CD4-positive, alpha-beta T cell treated with Interleukin-1 beta for 1 hour (primary cell): Measurements from ENCODE around the gene CDKAL1.
"Not testable (repeated sequence)": the region's sequence is repeated elsewhere in the genome, so short reads cannot be mapped to it uniquely, and the experiment has no call there.

Source experiments
- DNase-seq, 2 donors: peaks; one replicate each; pipeline ENCODE4 v3.0.0-alpha.2; 2020 to 2022

Gene CDKAL1

GRCh38 chr6:21046276-21046675 is 512.0 kb downstream of the CDKAL1 start:
- no peak for DNase-seq

- DNase-seq = no peak
Measured at GRCh38 chr6:21048047-21048446, 513.8 kb downstream of the CDKAL1 start.

DNA sequence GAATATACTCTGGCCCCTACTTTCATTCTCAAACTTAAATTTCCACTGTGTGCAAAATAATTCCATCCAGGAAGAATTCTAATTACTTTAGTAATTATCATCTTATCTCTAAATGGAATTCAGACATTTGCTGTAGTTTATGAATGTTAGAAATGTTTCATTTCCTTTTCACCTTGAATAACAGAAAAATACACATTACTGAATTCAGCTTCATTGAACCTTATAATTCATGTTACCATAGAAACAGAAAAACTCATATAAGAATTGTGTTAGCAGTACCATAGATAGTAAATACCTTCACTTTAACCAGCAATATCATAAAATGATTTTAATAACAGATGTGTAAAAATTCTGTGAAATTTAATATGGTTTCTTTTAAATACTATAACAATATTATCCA is 514.9 kb downstream of the CDKAL1 start:
- DNase-seq = no peak

GRCh38 chr6:21049572-21049971 is 515.3 kb downstream of the CDKAL1 start:
- DNase-seq = no peak

GRCh38 chr6:21050935-21051334 is 516.7 kb downstream of the CDKAL1 start:
- DNase-seq = no peak

GRCh38 chr6:21051777-21052176 is 517.5 kb downstream of the CDKAL1 start:
- DNase-seq = no peak

DNA sequence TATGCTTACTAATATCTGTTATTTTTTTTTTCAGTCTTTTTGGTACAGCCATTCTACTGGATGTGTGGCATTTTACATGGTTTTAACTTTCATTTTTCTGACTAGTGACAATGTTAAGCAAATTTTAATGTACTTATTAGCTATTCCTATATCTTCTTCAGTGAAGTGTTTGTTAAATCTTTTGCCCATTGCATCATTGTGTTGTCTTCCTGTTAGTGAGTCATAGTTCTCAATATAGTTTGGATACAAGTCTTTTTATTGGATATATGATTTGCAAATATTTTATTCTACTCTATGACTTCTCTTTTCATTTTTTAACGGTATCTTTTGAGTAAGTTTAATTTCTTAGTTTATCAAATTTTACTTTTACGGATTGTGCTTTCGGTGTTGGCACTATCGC is 519.4 kb downstream of the CDKAL1 start:
- no peak for DNase-seq

DNA sequence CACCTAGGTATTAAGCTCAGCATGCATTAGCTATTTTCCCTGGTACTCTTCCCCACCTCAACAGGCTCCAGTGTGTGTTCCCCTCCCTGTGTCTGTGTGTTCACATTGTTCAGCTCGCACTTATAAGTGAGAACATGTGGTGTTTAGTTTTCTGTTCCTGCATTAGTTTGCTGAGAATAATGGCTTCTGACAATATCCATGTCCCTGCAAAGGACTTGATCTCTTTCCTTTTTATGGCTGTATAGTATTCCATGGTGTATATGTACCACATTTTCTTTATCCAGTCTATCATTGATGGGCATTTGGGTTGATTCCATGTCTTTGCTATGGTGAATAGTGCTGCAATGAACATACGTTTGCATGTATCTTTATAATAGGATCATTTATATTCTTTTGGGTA is 521.2 kb downstream of the CDKAL1 start:
- not testable (repeated sequence) for DNase-seq

DNA sequence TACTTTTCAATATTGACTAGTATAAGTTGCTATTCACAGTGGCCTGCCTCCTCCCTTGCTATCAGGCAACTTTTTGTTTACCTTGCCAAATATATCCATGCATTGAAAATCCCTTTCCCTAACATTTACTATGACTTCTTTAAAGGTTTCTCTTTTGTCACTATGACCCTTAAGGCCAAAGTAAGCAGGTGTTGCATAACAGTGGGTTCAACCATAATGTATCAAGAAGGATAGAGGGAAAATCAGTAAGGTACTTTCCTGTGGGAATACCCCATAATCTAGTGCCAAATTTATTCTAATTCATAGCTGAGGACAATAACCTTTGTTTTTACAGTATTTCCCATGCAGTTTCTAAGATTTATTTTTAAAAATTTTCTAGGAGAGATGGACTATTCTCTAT is 527.6 kb downstream of the CDKAL1 start:
- DNase-seq = no peak

DNA sequence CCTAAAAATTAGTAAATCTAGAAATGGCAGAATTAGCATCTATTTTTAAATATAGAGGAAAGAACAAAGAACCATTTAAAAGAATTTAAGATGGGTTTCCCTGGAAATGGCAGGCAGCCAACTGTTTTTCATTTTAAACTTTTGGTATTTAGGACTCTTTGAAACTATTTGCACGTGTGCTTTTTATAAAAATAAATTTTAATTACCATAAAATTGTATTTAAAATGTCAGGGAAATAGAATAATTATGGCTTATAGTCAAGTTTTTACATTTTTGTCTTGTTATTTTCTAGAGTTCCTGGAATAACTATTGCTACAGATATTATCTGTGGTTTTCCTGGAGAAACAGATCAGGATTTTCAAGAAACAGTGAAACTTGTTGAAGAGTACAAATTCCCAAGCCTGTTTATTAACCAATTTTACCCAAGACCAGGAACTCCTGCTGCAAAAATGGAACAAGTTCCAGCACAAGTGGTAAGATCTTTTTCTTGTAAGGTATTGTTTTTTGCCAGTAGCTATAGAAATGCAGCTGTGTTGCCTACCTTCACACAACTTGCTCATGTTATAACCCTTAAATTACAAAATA is 530.6 kb downstream of the CDKAL1 start:
- DNase-seq = no peak

DNA sequence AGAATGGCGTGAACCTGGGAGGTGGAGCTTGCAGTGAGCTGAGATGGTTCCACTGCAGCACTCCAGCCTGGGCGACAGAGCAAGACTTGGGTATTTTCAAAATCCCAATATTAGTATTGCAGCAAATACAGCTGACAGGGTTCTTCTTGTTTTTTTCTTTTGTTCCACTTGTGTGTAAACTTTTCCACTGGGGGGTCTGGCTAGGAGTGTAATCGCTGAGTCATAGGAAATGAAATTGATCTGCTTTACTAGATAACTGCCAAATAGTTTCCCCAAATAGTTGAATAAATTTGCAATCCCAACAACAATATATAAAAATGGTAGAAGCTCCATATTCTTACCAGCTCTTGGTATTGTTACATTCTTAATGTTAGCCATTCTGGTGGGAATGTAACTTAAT is 533.3 kb downstream of the CDKAL1 start:
- no peak for DNase-seq

DNA sequence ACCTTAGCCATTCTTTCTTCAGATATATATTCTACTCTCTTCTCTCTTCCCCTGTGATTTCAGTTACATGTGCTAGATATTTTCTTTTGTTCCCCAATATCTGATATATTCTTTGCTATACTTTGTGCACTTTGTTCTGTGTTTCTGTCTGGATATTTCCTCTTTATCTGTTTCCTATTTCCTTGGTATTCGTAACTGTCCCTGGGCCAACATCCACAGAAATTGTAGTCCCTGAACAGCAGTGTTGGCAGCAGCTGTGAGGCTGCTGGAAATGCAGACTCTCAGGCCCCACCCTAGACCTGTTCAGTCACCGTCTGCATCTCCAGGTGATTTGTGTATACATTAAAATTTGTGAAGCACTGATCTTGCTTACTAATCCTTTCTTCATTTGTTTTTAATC is 536.4 kb downstream of the CDKAL1 start:
- no peak for DNase-seq

DNA sequence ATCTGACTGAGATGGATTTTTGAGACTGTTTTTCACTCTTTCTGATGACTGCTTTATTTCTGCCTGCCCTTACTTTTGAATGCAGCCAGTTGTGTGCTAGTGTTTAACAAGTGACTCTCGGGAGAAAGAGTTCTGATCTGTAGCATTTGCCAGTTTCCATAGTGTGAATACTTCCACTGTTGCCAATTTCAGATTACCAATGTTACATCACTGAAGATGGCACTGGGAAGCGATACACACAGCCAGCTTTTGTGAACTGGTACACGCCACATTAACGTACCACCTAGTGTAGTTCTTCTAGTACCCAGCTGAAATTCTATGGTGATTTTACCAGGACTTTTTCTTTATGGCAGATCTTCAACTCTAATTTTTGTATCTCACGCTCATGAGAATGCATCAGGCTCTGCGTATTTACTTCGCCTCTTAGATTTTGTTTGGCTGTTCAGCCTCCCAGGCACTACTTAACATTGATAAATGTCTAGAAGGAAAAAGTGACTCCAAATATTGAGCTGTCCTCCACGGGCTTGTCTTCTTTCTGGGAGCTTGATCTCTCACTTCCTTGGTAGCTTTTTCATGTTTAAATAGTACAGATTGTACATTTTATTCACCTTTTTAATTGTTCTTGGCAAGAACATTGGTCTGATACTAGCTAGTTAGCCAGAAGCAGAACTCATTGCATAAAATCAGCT is 537.7 kb downstream of the CDKAL1 start:
- no peak for DNase-seq

GRCh38 chr6:21073318-21073839 is 539.1 kb downstream of the CDKAL1 start:
- no peak for DNase-seq

GRCh38 chr6:21074484-21074883 is 540.2 kb downstream of the CDKAL1 start:
- no peak for DNase-seq

GRCh38 chr6:21075986-21076385 is 541.7 kb downstream of the CDKAL1 start:
- no peak for DNase-seq

DNA sequence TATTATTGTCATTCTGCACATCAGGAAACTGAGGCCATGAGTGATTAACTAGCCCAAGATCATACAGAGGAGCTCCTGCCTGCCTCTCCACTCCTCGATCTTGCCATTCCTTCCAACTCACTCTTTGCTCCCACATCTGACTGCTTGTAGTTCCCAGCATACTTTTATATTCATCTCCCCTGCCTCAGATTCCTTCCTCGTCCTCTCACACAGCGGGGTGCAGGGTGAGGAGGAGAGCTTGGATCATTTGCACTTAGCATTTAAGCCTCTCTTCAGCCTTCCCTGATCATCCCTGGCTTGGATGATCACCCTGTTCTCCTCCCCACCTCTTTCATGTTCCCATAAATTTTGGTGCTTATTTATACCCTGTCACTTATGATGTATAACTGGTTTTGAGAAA is 544.2 kb downstream of the CDKAL1 start:
- no peak for DNase-seq

DNA sequence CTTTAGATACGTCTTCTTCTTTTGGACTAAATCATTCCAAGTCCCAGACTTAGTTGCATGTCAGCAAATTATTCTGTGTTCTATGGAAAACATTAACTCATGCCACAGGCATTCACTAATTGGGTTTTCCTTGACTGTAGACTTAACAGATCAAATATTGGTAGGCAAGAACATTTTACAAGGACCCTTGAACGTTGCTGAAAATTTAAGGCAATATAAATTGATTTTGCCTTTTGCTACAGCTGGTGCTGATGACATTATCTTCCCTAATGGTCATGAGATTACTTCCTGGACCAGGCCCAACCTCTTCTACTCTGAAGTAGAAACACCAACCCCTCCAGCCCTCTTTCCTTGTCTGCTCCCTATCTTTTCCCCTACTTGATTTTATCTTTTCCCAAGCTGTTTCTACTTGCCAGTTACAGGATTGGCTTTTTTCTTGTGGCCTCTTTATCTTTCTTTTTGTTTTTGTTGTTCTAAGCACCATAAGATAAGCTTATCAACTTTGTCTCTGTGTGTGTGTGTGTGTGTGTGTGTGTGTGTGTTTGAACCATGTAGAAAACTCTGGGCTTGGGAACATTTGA is 545.3 kb downstream of the CDKAL1 start:
- no peak for DNase-seq

DNA sequence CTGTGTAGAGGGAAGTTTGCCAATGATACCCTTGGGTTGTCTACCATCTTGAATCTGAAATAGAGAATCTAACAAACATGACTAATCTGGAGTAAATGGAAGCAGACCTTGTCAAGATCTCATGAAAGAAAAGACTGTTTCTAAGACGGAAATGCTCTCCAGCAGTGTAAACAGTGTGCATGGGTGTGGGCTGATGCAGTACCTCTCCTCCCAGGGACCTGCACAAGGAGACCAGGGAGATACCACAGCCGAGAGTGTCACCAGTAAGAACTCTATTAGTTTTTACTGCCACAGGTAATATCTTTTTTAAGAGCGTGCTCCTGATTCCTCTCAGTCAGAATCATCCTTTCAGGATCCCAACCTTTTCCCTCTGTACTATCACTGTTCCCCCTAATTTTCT is 546.0 kb downstream of the CDKAL1 start:
- DNase-seq = no peak

- DNase-seq = no peak
Measured at GRCh38 chr6:21082091-21082490, 547.8 kb downstream of the CDKAL1 start.

DNA sequence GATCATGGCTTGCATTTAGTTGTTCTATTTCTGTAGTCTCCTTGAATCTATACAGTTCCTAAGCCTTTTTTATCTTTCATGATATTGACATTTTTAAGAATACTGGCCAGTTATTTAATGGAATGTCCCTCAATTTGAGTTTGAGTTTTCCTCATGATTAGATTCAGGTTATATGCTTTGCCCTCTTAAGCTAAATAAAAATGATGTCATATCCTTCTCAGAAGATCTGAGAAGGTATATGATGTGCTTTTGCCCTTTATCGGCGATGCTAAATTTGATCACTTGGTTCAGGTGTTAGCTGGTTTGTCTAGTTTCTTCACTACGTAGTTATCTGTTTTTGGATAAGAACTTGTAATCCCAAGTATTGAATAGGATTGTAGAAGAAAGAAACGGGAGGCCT is 549.5 kb downstream of the CDKAL1 start:
- DNase-seq = no peak

GRCh38 chr6:21084656-21085055 is 550.4 kb downstream of the CDKAL1 start:
- no peak for DNase-seq

DNA sequence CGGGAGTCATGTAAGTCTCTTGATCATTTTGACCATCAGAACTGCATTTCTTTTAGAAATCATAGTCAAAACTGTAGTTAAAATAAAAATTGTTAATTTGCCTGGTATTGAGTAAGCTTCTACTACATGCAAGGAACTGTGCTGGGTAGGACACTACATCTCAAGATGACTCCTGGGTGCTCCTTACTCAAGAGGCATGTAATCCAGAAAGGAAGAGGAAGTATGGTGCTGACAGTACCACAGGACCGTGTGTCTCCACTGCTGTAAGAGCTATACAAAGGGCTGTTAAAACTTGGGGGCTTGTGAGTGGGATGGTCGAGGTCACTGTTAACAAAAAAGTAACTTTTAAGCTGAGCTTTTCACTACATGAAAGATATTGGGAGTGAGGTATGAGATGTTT is 551.0 kb downstream of the CDKAL1 start:
- DNase-seq = no peak

GRCh38 chr6:21085643-21086042 is 551.4 kb downstream of the CDKAL1 start:
- DNase-seq = no peak

GRCh38 chr6:21087188-21087587 is 552.9 kb downstream of the CDKAL1 start:
- DNase-seq = no peak
